Sigmoid colon (tissue), 4 donors: Measurements from ENCODE around the gene NRG3.

Experiments
- CTCF ChIP-seq, 4 experiments: fragments of 450-650 bp in 3 of 4; fragments of 200-600 bp in 1 of 4; IDR thresholded peaks; one replicate each; pipeline ENCODE4 v1.5.1; 2016 to 2019; ENCODE audit warnings: antibody characterized with exemption in 4 of 4, mild to moderate bottlenecking in 3 of 4, moderate library complexity in 2 of 4
- EP300 ChIP-seq, 4 donors: sonication (generic); formaldehyde crosslinking; IDR thresholded peaks; one replicate each; pipeline ENCODE4 v1.6.1; 2017; ENCODE audit warnings: antibody characterized with exemption in 4 of 4
- POLR2AphosphoS5 ChIP-seq, 4 donors: sonication (generic); formaldehyde crosslinking; IDR thresholded peaks; one replicate each; pipeline ENCODE4 v1.6.1; 2017; ENCODE audit warnings: antibody characterized with exemption in 4 of 4

GRCh38 chr10:82661701-82662100, 786.7 kb downstream of the NRG3 start:
- TF ChIP-seq POLR2AphosphoS5 (IDR thresholded peaks at IDR 0.05) (no peak), EP300 (IDR thresholded peaks at IDR 0.05) (no peak), CTCF (IDR thresholded peaks at IDR 0.05) (no peak)
